Fibroblast of villous mesenchyme (primary cell): ENCODE data around the gene KDM4D. TPM values are rescaled to one million over a fixed set of nuclear protein-coding genes. Genes with fewer than 3 reads are reported as not detected.
A peak's percentile ranks its signal among the peaks of the same experiment; 100 is the strongest.

Source experiments
- DNase-seq: peaks from one replicate; pipeline ENCODE4 v3.0.0-alpha.2; 2010; ENCODE audit warnings: low read depth
- H3K4me3 ChIP-seq: 2 replicates; pipeline ENCODE4 v1.5.1; 2011; ENCODE audit warnings: low read depth, mild to moderate bottlenecking, low read length
- total RNA-seq: library from RNA; depleted of rRNA; stranded (reverse); fragments of >200 nt; gene quantifications from 2 replicates; pipeline ENCODE4 v1.2.3, GENCODE V29; 2012
- TF ChIP-seq, protein P1 (sequence below): IDR thresholded peaks from 2 replicates; pipeline ENCODE4 v1.5.1; 2012; ENCODE audit warnings: low read depth, mild to moderate bottlenecking, low read length; ENCODE audit not compliant: insufficient read depth

The KDM4D gene
- total RNA-seq, 1 donor: 1.3 TPM

- no peak for DNase-seq
- peak overlapping the region; percentile 89 for H3K4me3 ChIP-seq
- TF ChIP-seq, protein P1, sequence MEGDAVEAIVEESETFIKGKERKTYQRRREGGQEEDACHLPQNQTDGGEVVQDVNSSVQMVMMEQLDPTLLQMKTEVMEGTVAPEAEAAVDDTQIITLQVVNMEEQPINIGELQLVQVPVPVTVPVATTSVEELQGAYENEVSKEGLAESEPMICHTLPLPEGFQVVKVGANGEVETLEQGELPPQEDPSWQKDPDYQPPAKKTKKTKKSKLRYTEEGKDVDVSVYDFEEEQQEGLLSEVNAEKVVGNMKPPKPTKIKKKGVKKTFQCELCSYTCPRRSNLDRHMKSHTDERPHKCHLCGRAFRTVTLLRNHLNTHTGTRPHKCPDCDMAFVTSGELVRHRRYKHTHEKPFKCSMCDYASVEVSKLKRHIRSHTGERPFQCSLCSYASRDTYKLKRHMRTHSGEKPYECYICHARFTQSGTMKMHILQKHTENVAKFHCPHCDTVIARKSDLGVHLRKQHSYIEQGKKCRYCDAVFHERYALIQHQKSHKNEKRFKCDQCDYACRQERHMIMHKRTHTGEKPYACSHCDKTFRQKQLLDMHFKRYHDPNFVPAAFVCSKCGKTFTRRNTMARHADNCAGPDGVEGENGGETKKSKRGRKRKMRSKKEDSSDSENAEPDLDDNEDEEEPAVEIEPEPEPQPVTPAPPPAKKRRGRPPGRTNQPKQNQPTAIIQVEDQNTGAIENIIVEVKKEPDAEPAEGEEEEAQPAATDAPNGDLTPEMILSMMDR: no peak
Observed at GRCh38 chr11:94972700-94973098, 810 bp upstream of the KDM4D start.

DNA sequence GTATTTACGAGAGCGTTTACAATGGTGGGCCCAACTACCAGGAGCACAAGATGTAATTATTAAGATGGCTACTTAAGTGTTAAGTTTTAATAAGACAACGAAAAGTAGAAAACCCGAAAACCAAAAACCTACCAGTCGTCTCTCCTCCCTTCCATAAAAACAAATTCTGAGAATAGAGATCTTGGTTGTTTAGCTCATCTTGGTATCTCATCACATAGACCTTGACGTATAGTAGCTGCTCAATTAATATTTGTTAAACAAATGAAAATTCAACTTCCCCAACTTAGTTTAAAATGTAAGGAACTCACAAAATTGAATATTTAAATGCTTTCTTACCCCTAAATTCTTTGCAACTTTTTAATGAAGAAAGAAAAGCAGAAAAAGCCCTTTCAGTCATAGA, 669 bp downstream of the KDM4D start:
- DNase-seq: no peak
- H3K4me3 ChIP-seq: peak overlapping the region; percentile 89
- TF ChIP-seq, protein P1: no peak

DNA sequence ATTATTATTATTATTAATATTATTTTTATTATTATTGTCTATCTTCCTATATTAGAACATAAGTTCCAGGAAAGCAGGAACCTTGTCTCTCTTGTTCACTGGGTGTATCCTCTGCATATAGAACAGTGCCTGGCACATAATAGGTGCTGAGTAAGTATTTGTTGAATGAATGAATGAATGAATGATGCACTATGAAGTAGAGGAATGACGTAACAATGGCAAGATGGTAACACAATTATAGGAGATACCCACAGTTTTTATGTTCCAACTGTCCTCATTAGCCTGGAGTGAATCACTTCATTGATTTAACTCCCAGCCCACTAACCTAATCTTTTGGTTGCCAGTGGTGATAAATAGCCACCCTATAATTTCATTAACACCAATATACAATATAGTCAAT, 2.1 kb downstream of the KDM4D start:
- DNase-seq: no peak
- no peak overlapping the region for H3K4me3 ChIP-seq
- TF ChIP-seq, protein P1: no peak

DNA sequence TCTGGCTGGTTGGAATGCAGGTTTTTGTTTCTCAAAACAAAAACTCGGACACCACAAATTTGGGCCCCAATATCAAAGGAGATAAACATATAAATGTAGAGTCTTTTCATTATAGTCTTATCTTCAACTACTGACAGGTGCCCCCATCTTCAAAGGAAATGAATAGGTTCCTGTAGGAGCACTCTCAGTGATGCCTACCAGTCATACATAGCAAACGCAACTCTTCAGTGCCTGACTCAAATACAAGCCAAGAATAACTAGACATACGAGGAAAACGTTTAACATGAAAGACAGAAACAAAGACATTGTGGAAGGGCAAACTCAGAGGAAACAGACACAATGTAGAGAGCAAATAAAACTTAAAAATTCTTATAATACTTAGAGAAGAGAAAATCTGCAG, 13.9 kb downstream of the KDM4D start:
- H3K4me3 ChIP-seq: no peak overlapping the region
- TF ChIP-seq, protein P1: no peak
- no peak for DNase-seq

DNA sequence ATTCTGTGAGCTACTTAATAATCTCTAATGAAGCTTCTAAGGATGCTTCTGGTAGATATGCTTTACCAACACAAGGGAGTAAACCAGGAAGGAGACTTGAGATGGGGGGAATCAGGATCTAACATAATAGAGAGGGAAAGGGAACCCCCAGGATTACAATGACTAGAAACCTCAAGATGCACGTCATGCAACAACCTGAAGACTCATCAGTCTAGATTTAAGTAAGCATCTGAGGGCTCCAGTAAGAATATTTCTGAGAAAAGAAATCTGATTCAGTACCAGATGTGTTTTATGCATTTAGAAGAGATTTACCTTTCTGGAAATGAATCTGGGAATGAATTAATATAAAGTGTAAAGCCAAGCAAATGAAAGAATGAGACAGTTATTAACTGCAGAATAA, 15.2 kb downstream of the KDM4D start:
- TF ChIP-seq, protein P1: no peak
- H3K4me3 ChIP-seq: no peak overlapping the region
- no peak for DNase-seq

- TF ChIP-seq, protein P1: no peak
- no peak overlapping the region for H3K4me3 ChIP-seq
- DNase-seq: no peak
Observed at GRCh38 chr11:94993400-94993943, 20.0 kb downstream of the KDM4D start.

- TF ChIP-seq, protein P1: no peak
- DNase-seq: no peak
- H3K4me3 ChIP-seq: no peak overlapping the region
Observed at GRCh38 chr11:94997437-94997836, 23.9 kb downstream of the KDM4D start.
